OCI-LY3 (cell line): ENCODE measurements around the gene AGBL4.

Experiments
- H2AFZ ChIP-seq: fragments of 200-600, 300-600 bp; shearing (Covaris generic); 2 replicates; pipeline ENCODE4 v1.6.0; 2014; ENCODE audit warnings: antibody characterized with exemption, low read depth, low read length
- H3K27ac ChIP-seq: fragments of 200-600, 300-600 bp; sonication (generic); 2 replicates; pipeline ENCODE4 v1.5.1; 2014; ENCODE audit warnings: mild to moderate bottlenecking, low read length, moderate library complexity, mixed read lengths
- H3K27me3 ChIP-seq: fragments of 200-600, 300-600 bp; sonication (generic); 2 replicates; pipeline ENCODE4 v1.6.1; 2014; ENCODE audit warnings: low read depth, low read length, mixed read lengths
- H3K36me3 ChIP-seq: fragments of 200-600, 300-600 bp; sonication (generic); replicated peaks from 2 replicates; pipeline ENCODE3; 2014; ENCODE audit warnings: low read depth, low read length, mixed read lengths
- H3K4me1 ChIP-seq: fragments of 300-600, 200-600 bp; sonication (generic); 2 replicates; pipeline ENCODE4 v1.6.1; 2014; ENCODE audit warnings: low read length, mixed read lengths
- H3K4me2 ChIP-seq: fragments of 200-600, 300-600 bp; sonication (generic); 2 replicates; pipeline ENCODE4 v1.6.1; 2014; ENCODE audit warnings: low read length, mixed read lengths
- H3K4me3 ChIP-seq: fragments of 300-600, 200-600 bp; sonication (generic); 2 replicates; pipeline ENCODE4 v1.5.1; 2014; ENCODE audit warnings: antibody characterized with exemption, mild to moderate bottlenecking, low read length, moderate library complexity
- H3K79me2 ChIP-seq: fragments of 300-600, 200-600 bp; shearing (Covaris generic); 2 replicates; pipeline ENCODE4 v1.6.1; 2014; ENCODE audit warnings: mild to moderate bottlenecking, low read length, mixed read lengths
- H3K9ac ChIP-seq: fragments of 300-600, 200-600 bp; shearing (Covaris generic); 2 replicates; pipeline ENCODE4 v1.6.0; 2014; ENCODE audit warnings: mild to moderate bottlenecking, low read length, moderate library complexity
- H3K9me3 ChIP-seq: fragments of 200-600, 300-600 bp; shearing (Covaris generic); 2 replicates; pipeline ENCODE4 v1.6.1; 2014; ENCODE audit warnings: low read length, mixed read lengths; ENCODE audit not compliant: insufficient read depth
- H4K20me1 ChIP-seq: fragments of 200-600, 300-600 bp; sonication (generic); 2 replicates; pipeline ENCODE4 v1.6.1; 2016; ENCODE audit warnings: low read length, mixed read lengths; ENCODE audit not compliant: insufficient read depth
- CTCF ChIP-seq: fragments of 200-600, 300-600 bp; sonication (generic); IDR thresholded peaks from 2 replicates; pipeline ENCODE4 v1.5.1; 2014; ENCODE audit warnings: antibody characterized with exemption, low read length, low read depth
- EZH2phosphoT487 ChIP-seq: fragments of 200-600 bp; shearing (Covaris generic); IDR thresholded peaks from 2 replicates; pipeline ENCODE4 v1.6.1; 2018; ENCODE audit warnings: antibody characterized with exemption, mixed run types, low read depth

AGBL4 gene

DNA sequence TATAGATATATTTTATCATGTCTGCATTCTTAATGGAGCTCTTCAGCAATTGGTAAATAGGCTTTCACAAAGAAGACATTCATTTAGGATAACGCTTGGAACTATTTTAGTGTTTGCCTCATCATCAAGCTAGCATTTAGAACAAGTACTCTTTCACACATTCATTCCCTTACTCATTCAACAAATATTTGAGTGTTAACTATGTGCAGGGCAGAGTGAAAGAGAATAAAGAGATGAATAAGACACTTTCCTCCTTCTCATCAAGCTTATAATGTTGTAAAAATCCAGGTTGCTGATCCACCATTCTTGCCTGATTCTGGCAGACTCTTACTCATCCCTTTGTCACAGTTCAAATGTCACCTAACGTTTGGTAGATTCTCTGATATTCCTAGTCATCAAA, 860.7 kb downstream of the AGBL4 start:
- H3K9ac ChIP-seq, result no peak overlapping the region
- no peaks in the 10 kb centered on the region for H4K20me1 ChIP-seq
- no peaks in the 10 kb centered on the region for H3K4me1 ChIP-seq
- no peak overlapping the region for H3K4me3 ChIP-seq
- no peaks in the 10 kb centered on the region for H3K36me3 ChIP-seq
- TF ChIP-seq EZH2phosphoT487 (no peak), CTCF (no peak)
- no peak overlapping the region for H3K27ac ChIP-seq
- H2AFZ ChIP-seq, result no peak overlapping the region
- no peaks in the 10 kb centered on the region for H3K27me3 ChIP-seq
- no peak overlapping the region for H3K4me2 ChIP-seq
- no peaks in the 10 kb centered on the region for H3K79me2 ChIP-seq
- H3K9me3 ChIP-seq, result no peaks in the 10 kb centered on the region

DNA sequence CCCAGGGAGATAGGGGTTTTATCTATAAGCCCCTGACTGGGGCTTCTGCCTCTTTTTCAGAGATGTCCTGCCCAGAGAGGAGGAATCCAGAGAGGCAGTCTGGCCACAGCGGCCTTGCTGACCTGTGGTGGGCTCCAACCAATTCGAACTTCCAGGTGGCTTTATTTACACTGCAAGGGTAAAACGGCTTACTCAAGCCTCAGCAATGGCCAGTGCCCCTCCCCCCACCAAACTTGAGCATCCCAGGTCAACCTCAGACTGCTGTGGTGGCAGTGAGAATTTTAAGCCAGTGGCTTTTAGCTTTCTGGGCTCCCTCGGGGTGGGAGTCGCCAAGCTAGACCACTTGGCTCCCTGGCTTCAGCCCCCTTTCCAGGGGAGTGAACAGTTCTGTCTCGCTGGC, 863.1 kb downstream of the AGBL4 start:
- no peaks in the 10 kb centered on the region for H3K79me2 ChIP-seq
- H3K4me1 ChIP-seq, result no peaks in the 10 kb centered on the region
- H3K4me2 ChIP-seq, result no peak overlapping the region
- H3K27me3 ChIP-seq, result no peaks in the 10 kb centered on the region
- no peaks in the 10 kb centered on the region for H3K9me3 ChIP-seq
- no peaks in the 10 kb centered on the region for H4K20me1 ChIP-seq
- TF ChIP-seq CTCF (no peak), EZH2phosphoT487 (no peak)
- no peak overlapping the region for H3K9ac ChIP-seq
- H3K36me3 ChIP-seq, result no peaks in the 10 kb centered on the region
- no peak overlapping the region for H2AFZ ChIP-seq
- H3K27ac ChIP-seq, result no peak overlapping the region
- no peak overlapping the region for H3K4me3 ChIP-seq

- no peaks in the 10 kb centered on the region for H3K9me3 ChIP-seq
- no peaks in the 10 kb centered on the region for H3K79me2 ChIP-seq
- H3K27me3 ChIP-seq, result no peaks in the 10 kb centered on the region
- H4K20me1 ChIP-seq, result no peaks in the 10 kb centered on the region
- no peak overlapping the region for H3K4me2 ChIP-seq
- H3K9ac ChIP-seq, result no peak overlapping the region
- no peak for TF ChIP-seq CTCF
- TF ChIP-seq EZH2phosphoT487, result no peak
- no peak overlapping the region for H2AFZ ChIP-seq
- H3K36me3 ChIP-seq, result no peaks in the 10 kb centered on the region
- no peaks in the 10 kb centered on the region for H3K4me1 ChIP-seq
- H3K27ac ChIP-seq, result no peak overlapping the region
- H3K4me3 ChIP-seq, result no peak overlapping the region
These were observed 887.0 kb downstream of the AGBL4 start for GRCh38 chr1:49136738-49137251.

GRCh38 chr1:49125746-49126145, 898.0 kb downstream of the AGBL4 start:
- Histone ChIP-seq H3K79me2 (no peaks in the 10 kb centered on the region), H2AFZ (no peak overlapping the region), H3K9me3 (no peaks in the 10 kb centered on the region), H3K4me3 (no peak overlapping the region), H3K4me2 (no peak overlapping the region), H3K9ac (no peak overlapping the region), H4K20me1 (no peaks in the 10 kb centered on the region), H3K27ac (no peak overlapping the region), H3K27me3 (no peaks in the 10 kb centered on the region), H3K36me3 (no peaks in the 10 kb centered on the region), H3K4me1 (no peaks in the 10 kb centered on the region)
- TF ChIP-seq EZH2phosphoT487 (no peak), CTCF (no peak)
